Measurements from ENCODE around the gene PARD3. TPM values are rescaled to one million over a fixed set of nuclear protein-coding genes. Genes with fewer than 3 reads are reported as not detected.

The PARD3 gene
- total RNA-seq, 1 experiment from 2014 or later, result 46.3 TPM

DNA sequence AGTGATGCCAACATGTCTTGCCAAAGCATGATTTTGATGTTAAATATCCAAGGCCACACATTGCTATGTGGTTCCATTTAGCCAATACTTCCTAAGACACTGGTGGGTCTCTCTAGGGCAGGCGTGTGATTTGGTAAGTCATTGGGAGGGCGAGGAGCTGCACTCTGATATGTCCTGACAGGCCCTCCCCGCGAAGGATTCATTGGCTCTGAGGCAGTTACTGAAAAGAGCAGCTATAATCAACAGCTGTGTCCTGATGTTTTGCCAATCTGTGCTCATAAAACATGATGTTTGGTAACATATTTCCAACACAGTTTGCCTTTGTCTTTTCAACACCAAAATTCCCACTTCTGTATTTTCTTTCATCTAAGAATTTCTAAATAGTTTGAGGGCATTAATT lies 646.7 kb downstream of the PARD3 start:
- ChIA-PET POLR2A (no interaction called here), CTCF (no interaction called here), RAD21 (ENCODE audit: low non-redundant PET in 1 of 2, low total read pairs in 2 of 2, uncharacterized antibody in 2 of 2, unreplicated experiment in 2 of 2) (no interaction called here)
- no TSS peak for BruUV-seq (replicated peaks)
- no peak overlapping the region for H3K9ac ChIP-seq (ENCODE audit: low read length)
- H3K36me3 ChIP-seq (ENCODE audit: control insufficient read depth in 1 of 2, insufficient read depth in 2 of 2, low read length in 2 of 2), result no peaks in the 10 kb centered on the region
- no peaks in the 10 kb centered on the region for H3K9me2 ChIP-seq (ENCODE audit: insufficient read depth)
- DNase-seq (ENCODE audit: low read depth, low spot score) (no peak), ATAC-seq (no peak)
- no peak overlapping the region for H3K4me2 ChIP-seq (ENCODE audit: low read length)
- no peaks in the 10 kb centered on the region for H3K4me1 ChIP-seq (ENCODE audit: control insufficient read depth in 1 of 2, insufficient read depth in 2 of 2, low read length in 2 of 2)
- H2AFZ ChIP-seq (ENCODE audit: low read depth, low read length, poor library complexity, severe bottlenecking), result no peak overlapping the region
- no peak overlapping the region for H3K4me3 ChIP-seq (replicated peaks in 1 of 2; ENCODE audit: low read depth in 1 of 2, low read length in 2 of 2)
- H3K27me3 ChIP-seq (ENCODE audit: insufficient read depth, low read length), result no peaks in the 10 kb centered on the region
- H3K9me3 ChIP-seq (ENCODE audit: control insufficient read depth in 1 of 2, insufficient read depth in 1 of 2, low read depth in 1 of 2, low read length in 2 of 2), result no peaks in the 10 kb centered on the region
- intact Hi-C loops (cut with micrococcal nuclease), result no loop called here
- no peak overlapping the region for H3K27ac ChIP-seq (ENCODE audit: low read depth, low read length)
- H4K20me1 ChIP-seq (ENCODE audit: insufficient read depth), result no peaks in the 10 kb centered on the region
- TF ChIP-seq SIN3A (IDR thresholded peaks at IDR 0.05; ENCODE audit: low read depth) (no peak), EZH2 (IDR thresholded peaks at IDR 0.05) (no peak), EZH2phosphoT487 (IDR thresholded peaks at IDR 0.05; ENCODE audit: borderline replicate concordance) (no peak), JUND (IDR thresholded peaks at IDR 0.05) (no peak), CEBPB (IDR thresholded peaks at IDR 0.05; ENCODE audit: low read depth) (no peak), TCF7L2 (IDR thresholded peaks at IDR 0.05; ENCODE audit: borderline replicate concordance, extremely low read depth, insufficient read depth, insufficient read length) (no peak), YY1 (IDR thresholded peaks at IDR 0.05; ENCODE audit: extremely low read depth, insufficient replicate concordance, low read depth, low read length) (no peak), SRF (IDR thresholded peaks at IDR 0.05; ENCODE audit: low read depth) (no peak), SP1 (IDR thresholded peaks at IDR 0.05; ENCODE audit: low read depth) (no peak), ZFX (IDR thresholded peaks at IDR 0.05) (no peak), POLR2AphosphoS5 (IDR thresholded peaks at IDR 0.05; ENCODE audit: low read depth, low read length) (no peak), RAD21 (IDR thresholded peaks at IDR 0.05; ENCODE audit: low read depth) (no peak)
- TF ChIP-seq, protein P1, sequence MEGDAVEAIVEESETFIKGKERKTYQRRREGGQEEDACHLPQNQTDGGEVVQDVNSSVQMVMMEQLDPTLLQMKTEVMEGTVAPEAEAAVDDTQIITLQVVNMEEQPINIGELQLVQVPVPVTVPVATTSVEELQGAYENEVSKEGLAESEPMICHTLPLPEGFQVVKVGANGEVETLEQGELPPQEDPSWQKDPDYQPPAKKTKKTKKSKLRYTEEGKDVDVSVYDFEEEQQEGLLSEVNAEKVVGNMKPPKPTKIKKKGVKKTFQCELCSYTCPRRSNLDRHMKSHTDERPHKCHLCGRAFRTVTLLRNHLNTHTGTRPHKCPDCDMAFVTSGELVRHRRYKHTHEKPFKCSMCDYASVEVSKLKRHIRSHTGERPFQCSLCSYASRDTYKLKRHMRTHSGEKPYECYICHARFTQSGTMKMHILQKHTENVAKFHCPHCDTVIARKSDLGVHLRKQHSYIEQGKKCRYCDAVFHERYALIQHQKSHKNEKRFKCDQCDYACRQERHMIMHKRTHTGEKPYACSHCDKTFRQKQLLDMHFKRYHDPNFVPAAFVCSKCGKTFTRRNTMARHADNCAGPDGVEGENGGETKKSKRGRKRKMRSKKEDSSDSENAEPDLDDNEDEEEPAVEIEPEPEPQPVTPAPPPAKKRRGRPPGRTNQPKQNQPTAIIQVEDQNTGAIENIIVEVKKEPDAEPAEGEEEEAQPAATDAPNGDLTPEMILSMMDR (IDR thresholded peaks at IDR 0.05 in 2 of 3, conservative IDR thresholded peaks at IDR 0.05 in 1 of 3; ENCODE audit: borderline replicate concordance in 1 of 3, insufficient read depth in 1 of 3, low read depth in 2 of 3, low read length in 2 of 3), result no peak
- TF ChIP-seq, protein P2, sequence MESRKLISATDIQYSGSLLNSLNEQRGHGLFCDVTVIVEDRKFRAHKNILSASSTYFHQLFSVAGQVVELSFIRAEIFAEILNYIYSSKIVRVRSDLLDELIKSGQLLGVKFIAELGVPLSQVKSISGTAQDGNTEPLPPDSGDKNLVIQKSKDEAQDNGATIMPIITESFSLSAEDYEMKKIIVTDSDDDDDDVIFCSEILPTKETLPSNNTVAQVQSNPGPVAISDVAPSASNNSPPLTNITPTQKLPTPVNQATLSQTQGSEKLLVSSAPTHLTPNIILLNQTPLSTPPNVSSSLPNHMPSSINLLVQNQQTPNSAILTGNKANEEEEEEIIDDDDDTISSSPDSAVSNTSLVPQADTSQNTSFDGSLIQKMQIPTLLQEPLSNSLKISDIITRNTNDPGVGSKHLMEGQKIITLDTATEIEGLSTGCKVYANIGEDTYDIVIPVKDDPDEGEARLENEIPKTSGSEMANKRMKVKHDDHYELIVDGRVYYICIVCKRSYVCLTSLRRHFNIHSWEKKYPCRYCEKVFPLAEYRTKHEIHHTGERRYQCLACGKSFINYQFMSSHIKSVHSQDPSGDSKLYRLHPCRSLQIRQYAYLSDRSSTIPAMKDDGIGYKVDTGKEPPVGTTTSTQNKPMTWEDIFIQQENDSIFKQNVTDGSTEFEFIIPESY (IDR thresholded peaks at IDR 0.05; ENCODE audit: extremely low read depth, insufficient replicate concordance, low read length), result no peak
- TF ChIP-seq, protein P3, sequence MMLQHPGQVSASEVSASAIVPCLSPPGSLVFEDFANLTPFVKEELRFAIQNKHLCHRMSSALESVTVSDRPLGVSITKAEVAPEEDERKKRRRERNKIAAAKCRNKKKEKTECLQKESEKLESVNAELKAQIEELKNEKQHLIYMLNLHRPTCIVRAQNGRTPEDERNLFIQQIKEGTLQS (IDR thresholded peaks at IDR 0.05), result no peak
- no peaks in the 10 kb centered on the region for H3K79me2 ChIP-seq (ENCODE audit: insufficient read depth, low read length)

Measured in HCT116 (cell line).